Upper lobe of left lung (tissue), 6 donors: Measurements from ENCODE around the gene CST8. TPM values are rescaled to one million over a fixed set of nuclear protein-coding genes. Genes with fewer than 3 reads are reported as not detected.
A peak's percentile ranks its signal among the peaks of the same experiment; 100 is the strongest.

Source experiments
- ATAC-seq, 2 donors: fragments of 200-7000 bp; cut with Tn5 transposase; one replicate each; pipeline ENCODE4 v1.9.1; 2022; ENCODE audit warnings: mild to moderate bottlenecking in 2 of 2, moderate library complexity in 2 of 2; ENCODE audit not compliant: low FRiP score in 2 of 2
- DNase-seq, 2 donors: peaks; one replicate each; pipeline ENCODE4 v3.0.0-alpha.2; 2019 to 2020
- H3K27ac ChIP-seq, 4 donors: fragments of 200-600 bp; sonication (generic); one replicate each; pipeline ENCODE4 v1.5.1; 2016 to 2019
- H3K27me3 ChIP-seq, 4 donors: fragments of 200-600 bp; sonication (generic); one replicate each; pipeline ENCODE4 v1.5.1; 2017 to 2019
- H3K36me3 ChIP-seq, 4 donors: fragments of 200-600 bp; sonication (generic); one replicate each; pipeline ENCODE4 v1.5.1; 2016 to 2019
- H3K4me1 ChIP-seq, 4 donors: fragments of 200-600 bp; sonication (generic); one replicate each; pipeline ENCODE4 v1.5.1; 2018 to 2019
- H3K4me3 ChIP-seq, 4 donors: fragments of 200-600 bp; sonication (generic); one replicate each; pipeline ENCODE4 v1.5.1; 2017 to 2019; ENCODE audit warnings: mild to moderate bottlenecking in 2 of 4, moderate library complexity in 1 of 4
- H3K9me3 ChIP-seq, 4 donors: fragments of 200-600 bp; sonication (generic); one replicate each; pipeline ENCODE4 v1.5.1; 2018 to 2019
- EP300 ChIP-seq, 4 donors: sonication (generic); formaldehyde crosslinking; IDR thresholded peaks; one replicate each; pipeline ENCODE4 v1.5.1; 2017; ENCODE audit warnings: antibody characterized with exemption in 4 of 4, control low read depth in 2 of 4
- POLR2A ChIP-seq, 4 donors: fragments of 450-650 bp; IDR thresholded peaks; one replicate each; pipeline ENCODE4 v1.5.1; 2016 to 2017; ENCODE audit warnings: antibody characterized with exemption in 4 of 4, mild to moderate bottlenecking in 2 of 4
- POLR2AphosphoS5 ChIP-seq, 2 donors: sonication (generic); formaldehyde crosslinking; IDR thresholded peaks; one replicate each; pipeline ENCODE4 v1.5.1; 2017; ENCODE audit warnings: antibody characterized with exemption in 2 of 2
- WGBS, 2 donors: methylation state at CpG; one replicate each; pipeline ENCODE4 v1.1.5; 2017 to 2018; 5-methylcytosine and 5-hydroxymethylcytosine counted together
- total RNA-seq, 6 donors: library from RNA; depleted of rRNA in 4 of 6; stranded (reverse); fragments of >200 nt in 4 of 6; gene quantifications; one replicate each; pipeline versions ENCODE4 v1.1.0 to v1.2.1, GENCODE V29; 2016 to 2021
- TF ChIP-seq, protein P1 (sequence below), 6 experiments: fragments of 450-650 bp in 4 of 6; fragments of 200-600 bp in 2 of 6; sonication (generic) in 2 of 6; IDR thresholded peaks; one replicate each; pipeline ENCODE4 v1.5.1; 2016 to 2019; ENCODE audit warnings: antibody characterized with exemption in 6 of 6
- donor health status: DM: no; HTN: no; CAD: no; lungs with moderate emphysema.
- donor health status: DM: no; HTN: yes; CAD: no; lungs with severe emphysema.

CST8 gene
- total RNA-seq, 6 donors from 2014 or later = not detected

- ATAC-seq (no peak), DNase-seq (peak; percentile 33 to 50)
- Histone ChIP-seq H3K4me1 (no peaks in the 10 kb centered on the region), H3K4me3 (no peak overlapping the region), H3K36me3 (no peaks in the 10 kb centered on the region), H3K9me3 (no peaks in the 10 kb centered on the region), H3K27me3 (no peaks in the 10 kb centered on the region), H3K27ac (no peak overlapping the region)
- 80% methylated on average over 8 of the region's 8 CpGs for WGBS, 2 donors
- TF ChIP-seq, protein P1, sequence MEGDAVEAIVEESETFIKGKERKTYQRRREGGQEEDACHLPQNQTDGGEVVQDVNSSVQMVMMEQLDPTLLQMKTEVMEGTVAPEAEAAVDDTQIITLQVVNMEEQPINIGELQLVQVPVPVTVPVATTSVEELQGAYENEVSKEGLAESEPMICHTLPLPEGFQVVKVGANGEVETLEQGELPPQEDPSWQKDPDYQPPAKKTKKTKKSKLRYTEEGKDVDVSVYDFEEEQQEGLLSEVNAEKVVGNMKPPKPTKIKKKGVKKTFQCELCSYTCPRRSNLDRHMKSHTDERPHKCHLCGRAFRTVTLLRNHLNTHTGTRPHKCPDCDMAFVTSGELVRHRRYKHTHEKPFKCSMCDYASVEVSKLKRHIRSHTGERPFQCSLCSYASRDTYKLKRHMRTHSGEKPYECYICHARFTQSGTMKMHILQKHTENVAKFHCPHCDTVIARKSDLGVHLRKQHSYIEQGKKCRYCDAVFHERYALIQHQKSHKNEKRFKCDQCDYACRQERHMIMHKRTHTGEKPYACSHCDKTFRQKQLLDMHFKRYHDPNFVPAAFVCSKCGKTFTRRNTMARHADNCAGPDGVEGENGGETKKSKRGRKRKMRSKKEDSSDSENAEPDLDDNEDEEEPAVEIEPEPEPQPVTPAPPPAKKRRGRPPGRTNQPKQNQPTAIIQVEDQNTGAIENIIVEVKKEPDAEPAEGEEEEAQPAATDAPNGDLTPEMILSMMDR (IDR thresholded peaks at IDR 0.05) = peak in 5 of 6 experiments; percentile 29 to 51 (median 37)
- TF ChIP-seq POLR2AphosphoS5 (IDR thresholded peaks at IDR 0.05) (no peak), POLR2A (IDR thresholded peaks at IDR 0.05) (no peak), EP300 (IDR thresholded peaks at IDR 0.05) (no peak)
Measured at GRCh38 chr20:23446505-23446904, 44.4 kb upstream of the CST8 start.

DNA sequence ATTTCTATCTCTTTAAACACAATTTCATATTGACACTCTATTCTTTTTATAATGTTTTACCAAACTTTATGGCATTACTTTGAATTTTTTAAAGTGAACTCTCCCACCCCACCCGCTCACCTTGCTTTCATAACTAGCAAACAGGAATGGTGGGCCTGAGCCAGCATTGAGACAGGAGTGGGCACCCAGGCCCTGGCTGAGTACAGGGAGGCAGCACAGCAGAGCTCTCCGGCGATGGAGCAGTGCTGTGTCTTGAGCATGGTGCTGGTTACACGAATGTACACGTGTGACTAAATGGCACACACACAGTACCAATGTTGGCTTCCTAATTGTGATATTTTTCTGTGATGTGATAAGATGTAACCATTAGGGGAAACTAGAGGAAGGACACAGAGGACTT lies 42.8 kb upstream of the CST8 start:
- no peak for ATAC-seq
- Histone ChIP-seq H3K27ac (no peak overlapping the region), H3K9me3 (no peaks in the 10 kb centered on the region), H3K27me3 (no peaks in the 10 kb centered on the region), H3K4me3 (no peak overlapping the region), H3K4me1 (no peaks in the 10 kb centered on the region), H3K36me3 (no peaks in the 10 kb centered on the region)
- no peak for DNase-seq
- no peak for TF ChIP-seq POLR2AphosphoS5 (IDR thresholded peaks at IDR 0.05)
- TF ChIP-seq, protein P1 (IDR thresholded peaks at IDR 0.05) = no peak
- no peak for TF ChIP-seq POLR2A (IDR thresholded peaks at IDR 0.05)
- no peak for TF ChIP-seq EP300 (IDR thresholded peaks at IDR 0.05)
- WGBS, 2 donors = 96 to 97% methylated on average over 5 of the region's 5 CpGs

DNA sequence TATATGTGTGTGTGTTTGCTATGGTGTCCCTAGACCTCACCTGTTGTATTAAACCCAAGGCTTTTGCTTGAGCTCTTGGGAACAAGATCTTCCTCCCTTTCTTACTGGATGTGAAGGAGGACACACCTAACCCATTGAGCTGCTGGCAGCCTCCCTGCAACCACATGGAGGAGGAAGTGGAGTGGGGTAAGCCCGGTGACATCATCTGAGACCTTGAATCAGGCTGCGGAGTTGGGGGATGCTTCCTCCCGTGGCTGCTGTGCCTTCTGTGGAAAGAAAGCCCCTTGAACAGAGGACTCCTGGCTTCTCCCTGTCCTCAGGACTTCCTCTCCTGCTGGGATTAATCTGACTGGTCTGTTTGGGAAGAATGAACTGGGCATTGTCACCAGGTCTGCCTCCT lies 41.5 kb upstream of the CST8 start:
- H3K36me3 ChIP-seq = no peaks in the 10 kb centered on the region
- H3K4me3 ChIP-seq = no peak overlapping the region
- no peaks in the 10 kb centered on the region for H3K4me1 ChIP-seq
- no peaks in the 10 kb centered on the region for H3K27me3 ChIP-seq
- H3K27ac ChIP-seq = no peak overlapping the region
- DNase-seq (no peak), ATAC-seq (no peak)
- H3K9me3 ChIP-seq = no peaks in the 10 kb centered on the region
- TF ChIP-seq POLR2A (IDR thresholded peaks at IDR 0.05) (no peak), EP300 (IDR thresholded peaks at IDR 0.05) (no peak), POLR2AphosphoS5 (IDR thresholded peaks at IDR 0.05) (no peak)
- TF ChIP-seq, protein P1 (IDR thresholded peaks at IDR 0.05) = no peak
- 39 to 40% methylated on average over 2 to 3 of the region's 3 CpGs for WGBS, 2 donors

GRCh38 chr20:23450877-23451276 lies 40.0 kb upstream of the CST8 start:
- H3K27me3 ChIP-seq = no peaks in the 10 kb centered on the region
- ATAC-seq = no peak
- H3K9me3 ChIP-seq = no peaks in the 10 kb centered on the region
- WGBS, 2 donors = 85% methylated on average over 1 of the region's 1 CpG
- TF ChIP-seq POLR2A (IDR thresholded peaks at IDR 0.05) (no peak), EP300 (IDR thresholded peaks at IDR 0.05) (no peak), POLR2AphosphoS5 (IDR thresholded peaks at IDR 0.05) (no peak)
- TF ChIP-seq, protein P1 (IDR thresholded peaks at IDR 0.05) = no peak
- H3K27ac ChIP-seq = no peak overlapping the region
- DNase-seq = no peak
- H3K4me1 ChIP-seq = no peaks in the 10 kb centered on the region
- H3K36me3 ChIP-seq = no peaks in the 10 kb centered on the region
- no peak overlapping the region for H3K4me3 ChIP-seq

- Histone ChIP-seq H3K36me3 (no peaks in the 10 kb centered on the region), H3K4me1 (no peaks in the 10 kb centered on the region), H3K9me3 (no peaks in the 10 kb centered on the region), H3K4me3 (no peak overlapping the region), H3K27ac (no peak overlapping the region), H3K27me3 (no peaks in the 10 kb centered on the region)
- ATAC-seq (no peak), DNase-seq (no peak)
- WGBS, 2 donors = 77 to 88% methylated on average over 6 to 11 of the region's 11 CpGs
- TF ChIP-seq, protein P1 (IDR thresholded peaks at IDR 0.05) = no peak
- TF ChIP-seq POLR2AphosphoS5 (IDR thresholded peaks at IDR 0.05) = no peak
- TF ChIP-seq EP300 (IDR thresholded peaks at IDR 0.05) = no peak
- TF ChIP-seq POLR2A (IDR thresholded peaks at IDR 0.05) = no peak
Measured at GRCh38 chr20:23451956-23452487, 38.9 kb upstream of the CST8 start.
